Spleen (tissue), 7 donors: ENCODE measurements around the gene MTX3.

Source experiments
- CTCF ChIP-seq, 11 experiments: fragments of 200-600 bp in 7 of 11; fragments of 450-650 bp in 4 of 11; sonication (generic) in 4 of 11; IDR thresholded peaks in 8 of 11; conservative IDR thresholded peaks in 3 of 11; 1 replicate in 7 of 11; 2 replicates in 4 of 11; pipeline versions ENCODE4 v1.4.0 to v1.8.0; 2016 to 2021; ENCODE audit warnings: antibody characterized with exemption in 11 of 11, inconsistent platforms in 4 of 11, mild to moderate bottlenecking in 1 of 11
- POLR2A ChIP-seq, 3 donors: fragments of 450-650 bp; IDR thresholded peaks; one replicate each; pipeline ENCODE4 v1.5.1; 2017; ENCODE audit warnings: antibody characterized with exemption in 3 of 3, mild to moderate bottlenecking in 1 of 3
- donor health status: DM: no; HTN: no; CAD: no; lungs with moderate emphysema.
- donor health status: DM: no; HTN: no; CAD: no.
- donor health status: DM: no; HTN: no; CAD: no.

DNA sequence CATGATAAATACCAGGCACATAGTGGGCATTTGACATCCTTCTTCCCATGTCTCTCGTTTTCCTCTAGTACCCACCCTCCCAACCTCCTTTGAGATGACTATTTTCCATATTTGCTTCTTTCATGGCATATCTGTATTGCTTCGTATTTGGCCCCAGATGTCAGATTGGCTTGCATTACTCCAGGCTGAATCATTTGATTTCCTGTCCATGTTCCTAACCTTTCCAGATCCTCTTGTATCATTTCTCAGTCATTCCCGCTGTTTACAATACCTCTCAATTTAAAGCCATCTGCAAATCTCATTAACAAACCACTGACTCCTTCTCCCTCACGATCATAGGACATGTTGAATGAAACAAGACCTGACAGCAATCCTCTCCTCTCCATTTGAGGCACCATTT lies 19.9 kb downstream of the MTX3 start:
- TF ChIP-seq POLR2A (IDR thresholded peaks at IDR 0.05) (no peak), CTCF (IDR thresholded peaks at IDR 0.05 in 8 of 11, conservative IDR thresholded peaks at IDR 0.05 in 3 of 11) (no peak)
